HG03280 (cell line): ENCODE results near the gene VGF.
"Not testable (repeated sequence)": the region's sequence is repeated elsewhere in the genome, so short reads cannot be mapped to it uniquely, and the experiment has no call there.

Experiments
- ATAC-seq: cut with Tn5 transposase; IDR thresholded peaks from one replicate; pipeline ENCODE4 v1.9.1; 2021; ENCODE audit warnings: mild to moderate bottlenecking, moderate library complexity; ENCODE audit not compliant: unreplicated experiment

Gene VGF

GRCh38 chr7:101165075-101165957 is at the start of gene VGF:
Gene VGF, minus strand, starts transcription at chr7:101165569. Its CDS starts 726 bp downstream, at chr7:101164843.
- ATAC-seq = peak; percentile 84

- no peak for ATAC-seq
Observed at GRCh38 chr7:101212014-101212413, 46.6 kb upstream of the VGF start.

GRCh38 chr7:101211501-101211900 is 46.1 kb upstream of the VGF start:
- ATAC-seq = no peak

GRCh38 chr7:101210143-101210542 is 44.8 kb upstream of the VGF start:
- ATAC-seq = no peak

GRCh38 chr7:101208794-101209193 is 43.4 kb upstream of the VGF start:
- no peak for ATAC-seq

- ATAC-seq = no peak
Observed at GRCh38 chr7:101207459-101207858, 42.1 kb upstream of the VGF start.

GRCh38 chr7:101206665-101207042 is 41.3 kb upstream of the VGF start:
- ATAC-seq = no peak

GRCh38 chr7:101205901-101206664 is 40.7 kb upstream of the VGF start:
- no peak for ATAC-seq

GRCh38 chr7:101203740-101204738 is 38.7 kb upstream of the VGF start:
- ATAC-seq = not testable (repeated sequence)

- no peak for ATAC-seq
Observed at GRCh38 chr7:101202603-101202918, 37.2 kb upstream of the VGF start.

- no peak for ATAC-seq
Observed at GRCh38 chr7:101201695-101202602, 36.6 kb upstream of the VGF start.

GRCh38 chr7:101200862-101201599 is 35.7 kb upstream of the VGF start, which contains the start of gene MOGAT3:
Gene MOGAT3, minus strand, starts transcription at chr7:101201036. Its CDS starts 182 bp downstream, at chr7:101200854.
- no peak for ATAC-seq

- ATAC-seq = no peak
Observed at GRCh38 chr7:101200504-101200861, 35.1 kb upstream of the VGF start.

- ATAC-seq = not testable (repeated sequence)
Observed at GRCh38 chr7:101199522-101199921, 34.2 kb upstream of the VGF start.

- no peak for ATAC-seq
Observed at GRCh38 chr7:101198476-101198875, 33.1 kb upstream of the VGF start.

GRCh38 chr7:101197991-101198390 is 32.6 kb upstream of the VGF start:
- no peak for ATAC-seq

- no peak for ATAC-seq
Observed at GRCh38 chr7:101195884-101196283, 30.5 kb upstream of the VGF start.

GRCh38 chr7:101189109-101189508 is 23.7 kb upstream of the VGF start:
- ATAC-seq = no peak

GRCh38 chr7:101186844-101187428 is 21.6 kb upstream of the VGF start:
- no peak for ATAC-seq
